H1 (cell line): ENCODE results near the gene PAX8. TPM values are rescaled to one million over a fixed set of nuclear protein-coding genes. Genes with fewer than 3 reads are reported as not detected.

Experiments
- CTCF ChIA-PET: fragments of 300-600 bp; sonication (Branson Sonifier 250); formaldehyde crosslinking; loops from one replicate; lab custom pipeline; 2021; ENCODE audit not compliant: partially characterized antibody; lab: Charles Lee
- POLR2A ChIA-PET: fragments of 300-600 bp; sonication (Branson Sonifier 250); formaldehyde crosslinking; loops from one replicate; lab custom pipeline; 2021; ENCODE audit warnings: inconsistent platforms; ENCODE audit not compliant: partially characterized antibody; lab: Charles Lee
- DNase-seq, 2 experiments: peaks; one replicate each; pipeline versions ENCODE4 v3.0.0 to v3.0.0-alpha.2; 2010 to 2022; ENCODE audit warnings: low spot score in 2 of 2, low read depth in 1 of 2, mixed read lengths in 1 of 2
- FAIRE-seq: peaks from 2 replicates; lab custom pipeline; 2011; peaks lifted over from hg19 to GRCh38; lab: Jason Lieb, UNC
- H2AFZ ChIP-seq: 2 replicates; pipeline ENCODE4 v1.8.1; 2012; ENCODE audit warnings: low read length, inconsistent platforms
- H2AK5ac ChIP-seq: 2 replicates; pipeline ENCODE4 v1.6.1; 2013; ENCODE audit warnings: low read depth, low read length
- H2BK120ac ChIP-seq: replicated peaks from 2 replicates; pipeline ENCODE3; 2013; ENCODE audit warnings: low read depth, low read length, inconsistent platforms
- H2BK12ac ChIP-seq: 2 replicates; pipeline ENCODE4 v1.6.1; 2013; ENCODE audit warnings: low read depth, low read length
- H2BK15ac ChIP-seq: 2 replicates; pipeline ENCODE4 v1.6.1; 2013; ENCODE audit warnings: low read length
- H2BK20ac ChIP-seq: 2 replicates; pipeline ENCODE4 v1.6.1; 2013; ENCODE audit warnings: low read length
- H2BK5ac ChIP-seq: 2 replicates; pipeline ENCODE4 v1.6.1; 2013; ENCODE audit warnings: low read depth, low read length
- H3K14ac ChIP-seq: 2 replicates; pipeline ENCODE4 v1.6.1; 2013; ENCODE audit warnings: inconsistent platforms; ENCODE audit not compliant: insufficient read length
- H3K18ac ChIP-seq: 2 replicates; pipeline ENCODE4 v1.6.1; 2013; ENCODE audit warnings: low read length; ENCODE audit errors: extremely low read depth
- H3K23ac ChIP-seq: 2 replicates; pipeline ENCODE4 v1.6.1; 2013; ENCODE audit warnings: inconsistent platforms; ENCODE audit not compliant: insufficient read length
- H3K23me2 ChIP-seq: 2 replicates; pipeline ENCODE4 v1.6.1; 2013; ENCODE audit warnings: low read depth, low read length
- H3K27ac ChIP-seq: 2 replicates; pipeline ENCODE4 v1.6.1; 2011; ENCODE audit warnings: low read depth, low read length, inconsistent platforms
- H3K27me3 ChIP-seq, 4 experiments: replicated peaks in 1 of 4; 1 replicate in 1 of 4; 2 replicates in 3 of 4; pipeline versions ENCODE4 v1.6.1 to v1.8.1; 2011 to 2013; ENCODE audit warnings: low read length in 3 of 4, mild to moderate bottlenecking in 3 of 4, inconsistent platforms in 2 of 4, mixed read lengths in 2 of 4, moderate library complexity in 1 of 4; ENCODE audit not compliant: control insufficient read depth in 3 of 4, insufficient read depth in 3 of 4; ENCODE audit errors: extremely low read depth in 1 of 4
- H3K36me3 ChIP-seq, 4 experiments: 2 replicates each; pipeline versions ENCODE4 v1.6.1 to v1.8.1; 2011 to 2013; ENCODE audit warnings: mild to moderate bottlenecking in 4 of 4, low read length in 3 of 4, moderate library complexity in 2 of 4, control low read depth in 1 of 4, inconsistent platforms in 1 of 4; ENCODE audit not compliant: insufficient read depth in 4 of 4, control insufficient read depth in 2 of 4
- H3K4ac ChIP-seq: replicated peaks from 2 replicates; pipeline ENCODE3; 2013; ENCODE audit warnings: low read length, low read depth, mixed read lengths, inconsistent platforms; ENCODE audit not compliant: insufficient read length
- H3K4me1 ChIP-seq, 4 experiments: replicated peaks in 1 of 4; 1 replicate in 1 of 4; 2 replicates in 3 of 4; pipeline versions ENCODE4 v1.6.1 to v1.8.1; 2011 to 2013; ENCODE audit warnings: low read length in 3 of 4, inconsistent platforms in 2 of 4, mixed read lengths in 1 of 4; ENCODE audit not compliant: insufficient read depth in 4 of 4, control insufficient read depth in 3 of 4
- H3K4me2 ChIP-seq, 2 experiments: 2 replicates each; pipeline versions ENCODE4 v1.6.1 to v1.8.1; 2011 to 2013; ENCODE audit warnings: low read depth in 2 of 2, low read length in 2 of 2, control low read depth in 1 of 2, inconsistent platforms in 1 of 2, mild to moderate bottlenecking in 1 of 2; ENCODE audit not compliant: insufficient read depth in 1 of 2
- H3K4me3 ChIP-seq, 4 experiments: fragments of 200-600, 300-600 bp in 1 of 4; sonication (generic), shearing (Covaris generic), sonication (Bioruptor Twin) in 1 of 4; 2 replicates each; pipeline versions ENCODE4 v1.5.1 to v1.8.1; 2011 to 2016; ENCODE audit warnings: low read length in 4 of 4, low read depth in 3 of 4, control low read depth in 2 of 4, inconsistent platforms in 2 of 4, mild to moderate bottlenecking in 2 of 4, mixed read lengths in 1 of 4, moderate library complexity in 1 of 4; ENCODE audit not compliant: insufficient read depth in 2 of 4; ENCODE audit errors: extremely low read depth in 1 of 4
- H3K56ac ChIP-seq: replicated peaks from 2 replicates; pipeline ENCODE3; 2013; ENCODE audit warnings: low read depth, mild to moderate bottlenecking, mixed read lengths, low read length, inconsistent platforms; ENCODE audit not compliant: insufficient read length
- H3K79me1 ChIP-seq: 2 replicates; pipeline ENCODE4 v1.6.1; 2013; ENCODE audit warnings: low read depth, low read length, control low read depth
- H3K79me2 ChIP-seq, 2 experiments: 2 replicates each; pipeline versions ENCODE4 v1.6.1 to v1.8.1; 2012 to 2013; ENCODE audit warnings: low read length in 2 of 2, mild to moderate bottlenecking in 2 of 2, inconsistent platforms in 1 of 2; ENCODE audit not compliant: insufficient read depth in 2 of 2, control insufficient read depth in 1 of 2
- H3K9ac ChIP-seq, 4 experiments: replicated peaks in 1 of 4; 1 replicate in 1 of 4; 2 replicates in 3 of 4; pipeline versions ENCODE4 v1.6.1 to v1.8.1; 2011 to 2013; ENCODE audit warnings: low read depth in 3 of 4, low read length in 3 of 4, control low read depth in 2 of 4, mild to moderate bottlenecking in 2 of 4, moderate library complexity in 2 of 4, inconsistent platforms in 1 of 4; ENCODE audit errors: extremely low read depth in 1 of 4
- H3K9me3 ChIP-seq, 2 experiments: 2 replicates each; pipeline versions ENCODE4 v1.6.1 to v1.8.1; 2012 to 2013; ENCODE audit warnings: mild to moderate bottlenecking in 2 of 2, moderate library complexity in 2 of 2, control low read depth in 1 of 2, inconsistent platforms in 1 of 2, low read depth in 1 of 2, low read length in 1 of 2, mixed read lengths in 1 of 2; ENCODE audit not compliant: insufficient read depth in 2 of 2
- H4K20me1 ChIP-seq, 2 experiments: replicated peaks in 1 of 2; 2 replicates each; pipeline versions ENCODE3 to v1.8.1; 2011 to 2013; ENCODE audit warnings: inconsistent platforms in 2 of 2, low read length in 2 of 2, mild to moderate bottlenecking in 1 of 2; ENCODE audit not compliant: insufficient read depth in 2 of 2, control insufficient read depth in 1 of 2
- H4K5ac ChIP-seq: 2 replicates; pipeline ENCODE4 v1.6.1; 2013; ENCODE audit warnings: low read length, low read depth, mixed read lengths, inconsistent platforms; ENCODE audit not compliant: insufficient read length
- H4K8ac ChIP-seq: 2 replicates; pipeline ENCODE4 v1.8.0; 2013; ENCODE audit warnings: mild to moderate bottlenecking, moderate library complexity, low read length, inconsistent platforms; ENCODE audit not compliant: insufficient read depth; ENCODE audit errors: extremely low read depth
- H4K91ac ChIP-seq: replicated peaks from 2 replicates; pipeline ENCODE3; 2013; ENCODE audit warnings: low read length, mixed read lengths, inconsistent platforms; ENCODE audit not compliant: insufficient read length
- JUN ChIP-seq: IDR thresholded peaks from 2 replicates; pipeline ENCODE4 v1.6.1; 2011; ENCODE audit warnings: low read depth, mild to moderate bottlenecking, improper control_type of control experiment, low read length
- MAX ChIP-seq: IDR thresholded peaks from 2 replicates; pipeline ENCODE4 v1.6.1; 2012; ENCODE audit warnings: inconsistent platforms
- RAD21 ChIP-seq, 2 experiments: IDR thresholded peaks in 1 of 2; conservative IDR thresholded peaks in 1 of 2; 2 replicates each; pipeline ENCODE4 v1.6.1; 2011; ENCODE audit warnings: low read depth in 2 of 2, low read length in 2 of 2, improper control_type of control experiment in 1 of 2, inconsistent platforms in 1 of 2, mild to moderate bottlenecking in 1 of 2, moderate library complexity in 1 of 2
- RXRA ChIP-seq: IDR thresholded peaks from 2 replicates; pipeline ENCODE4 v1.6.1; 2011; ENCODE audit warnings: low read depth, mild to moderate bottlenecking, low read length, moderate library complexity; ENCODE audit not compliant: insufficient read depth
- TAF1 ChIP-seq: IDR thresholded peaks from 2 replicates; pipeline ENCODE4 v1.6.1; 2011; ENCODE audit warnings: mild to moderate bottlenecking, low read depth, low read length
- TEAD4 ChIP-seq: IDR thresholded peaks from 2 replicates; pipeline ENCODE4 v1.6.1; 2012; ENCODE audit warnings: low read depth, low read length, inconsistent platforms, mixed read lengths
- WGBS, 2 experiments: shearing (Covaris generic) in 1 of 2; methylation state at CpG; one replicate each; pipeline versions ENCODE4 v1.1.6 to v1.1.7; 2013 to 2015; ENCODE audit warnings: low lambda C conversion rate in 2 of 2, mixed read lengths in 2 of 2, inconsistent platforms in 1 of 2, low coverage in 1 of 2, missing lambda C conversion rate in 1 of 2; ENCODE audit not compliant: insufficient replicate concordance in 2 of 2, insufficient coverage in 1 of 2, insufficient read length in 1 of 2; ENCODE audit errors: extremely low coverage in 1 of 2, missing lambda C conversion rate in 1 of 2; 5-methylcytosine and 5-hydroxymethylcytosine counted together
- polyA plus RNA-seq, 7 experiments: library from polyadenylated mRNA; depleted of rRNA in 3 of 7; stranded (reverse) in 5 of 7; unstranded in 2 of 7; fragments of >200 nt in 5 of 7; fragments of 200-250 nt in 2 of 7; gene quantifications; 1 replicate in 5 of 7; 2 replicates in 1 of 7; 4 replicates in 1 of 7; pipeline versions ENCODE4 v1.2.1 to v1.2.3, GENCODE V29; 2011 to 2013; ENCODE audit warnings: missing spikeins in 2 of 7, mixed read lengths in 2 of 7
- total RNA-seq: library from RNA; stranded (reverse); fragmentation: NEBNext Ultra II Directional; extraction: Animal tissue kit (Norgen Biotek cat#: 25700); gene quantifications from 2 replicates; pipeline ENCODE4 v1.2.1, GENCODE V29; 2021

Gene PAX8
- total and polyA plus RNA-seq, 2 of the 8 experiments (the other 6 are each of a cell fraction or from before 2014, with no cell fraction given) = 0.02 TPM; not detected in 1

- no peak overlapping the region for H3K27ac ChIP-seq
- no peaks in the 10 kb centered on the region for H4K20me1 ChIP-seq
- 94% methylated on average over 2 of the region's 2 CpGs; no CpG with 5 or more reads in 1 of the 2 experiments for whole genome bisulfite sequencing, 2 experiments
- no peak overlapping the region for H3K14ac ChIP-seq
- CTCF ChIA-PET = interaction anchor here (0.7 to 2.7 kb wide), 14 partner anchors 9 to 206 kb away, joined by 3 to 20 read pairs (median 4); partner anchors contain the start of gene PSD4
- H2BK5ac ChIP-seq = no peak overlapping the region
- no peak overlapping the region for H3K4ac ChIP-seq
- no peaks in the 10 kb centered on the region for H3K9me3 ChIP-seq
- no peak overlapping the region for H4K8ac ChIP-seq
- no peaks in the 10 kb centered on the region for H3K79me1 ChIP-seq
- H3K23ac ChIP-seq = no peak overlapping the region
- H2AFZ ChIP-seq = no peak overlapping the region
- no peak overlapping the region for H2BK120ac ChIP-seq
- H3K27me3 ChIP-seq = no peaks in the 10 kb centered on the region
- no peak for DNase-seq
- H3K36me3 ChIP-seq = no peaks in the 10 kb centered on the region
- no peak overlapping the region for H2BK15ac ChIP-seq
- H3K4me2 ChIP-seq = no peak overlapping the region
- H2BK20ac ChIP-seq = no peak overlapping the region
- POLR2A ChIA-PET = interaction anchor here (1.0 kb wide), 1 partner anchor 10 kb away, joined by 4 read pairs; the partner anchor contains the start of gene PSD4
- H3K56ac ChIP-seq = no peak overlapping the region
- H4K5ac ChIP-seq = no peak overlapping the region
- H2BK12ac ChIP-seq = no peak overlapping the region
- H3K79me2 ChIP-seq = no peaks in the 10 kb centered on the region
- TF ChIP-seq MAX (no peak), TEAD4 (no peak), RXRA (no peak), JUN (no peak), TAF1 (no peak), RAD21 (IDR thresholded peaks at IDR 0.05 in 1 of 2, conservative IDR thresholded peaks at IDR 0.05 in 1 of 2; ENCODE audit: low read depth in 2 of 2, low read length in 2 of 2) (no peak)
- no peak overlapping the region for H2AK5ac ChIP-seq
- H3K4me3 ChIP-seq = no peak overlapping the region
- H3K23me2 ChIP-seq = 0 out of 2 replicates have a peak, but pooled peaks cover 2% of the 10 kb centered on the region
- H3K9ac ChIP-seq = no peak overlapping the region
- no peak for FAIRE-seq
- no peak overlapping the region for H4K91ac ChIP-seq
- no peak overlapping the region for H3K18ac ChIP-seq
- H3K4me1 ChIP-seq = peaks cover 0 to 6% (median 2%) of the 10 kb centered on the region in 4 experiments; a peak in 2 of 7 replicates
These were observed 95.0 kb downstream of the PAX8 start for GRCh38 chr2:113183703-113184102.
